Immature natural killer cell (primary cell): ENCODE data around the gene SCG3. TPM values are rescaled to one million over a fixed set of nuclear protein-coding genes. Genes with fewer than 3 reads are reported as not detected.

Experiments used
- DNase-seq, 3 donors: peaks; one replicate each; pipeline ENCODE4 v3.0.0; 2022; ENCODE audit warnings: mixed read lengths in 1 of 3
- H3K27ac Mint-ChIP-seq, 6 donors: one replicate each; pipeline ENCODE4 v1.8.0; 2020; ENCODE audit warnings: mixed read lengths in 6 of 6, mild to moderate bottlenecking in 5 of 6, inconsistent platforms in 4 of 6, moderate library complexity in 3 of 6
- H3K27me3 Mint-ChIP-seq, 3 donors: one replicate each; pipeline ENCODE4 v1.8.0; 2020 to 2021; ENCODE audit warnings: low read depth in 3 of 3, mild to moderate bottlenecking in 3 of 3, mixed read lengths in 3 of 3, moderate library complexity in 3 of 3, inconsistent platforms in 1 of 3
- H3K36me3 Mint-ChIP-seq, 3 donors: one replicate each; pipeline ENCODE4 v1.8.0; 2020; ENCODE audit warnings: mixed read lengths in 3 of 3, inconsistent platforms in 2 of 3, mild to moderate bottlenecking in 2 of 3
- H3K4me1 Mint-ChIP-seq, 2 donors: one replicate each; pipeline ENCODE4 v1.8.0; 2020; ENCODE audit warnings: inconsistent platforms in 2 of 2, mild to moderate bottlenecking in 2 of 2, mixed read lengths in 2 of 2, moderate library complexity in 1 of 2
- H3K4me3 Mint-ChIP-seq, 5 donors: one replicate each; pipeline ENCODE4 v1.8.0; 2020; ENCODE audit warnings: mild to moderate bottlenecking in 5 of 5, mixed read lengths in 5 of 5, inconsistent platforms in 3 of 5, moderate library complexity in 3 of 5
- H3K9me3 Mint-ChIP-seq, 6 donors: one replicate each; pipeline ENCODE4 v1.8.0; 2020; ENCODE audit warnings: mild to moderate bottlenecking in 6 of 6, mixed read lengths in 6 of 6, inconsistent platforms in 4 of 6, moderate library complexity in 3 of 6
- polyA plus RNA-seq, 3 donors: library from polyadenylated mRNA; unstranded; fragments of 300-500 nt; fragmentation: Illumina TruSeq; gene quantifications; one replicate each; pipeline ENCODE4 v1.2.3, GENCODE V29; 2021

SCG3 gene
- polyA plus RNA-seq, 3 donors from 2014 or later: not detected

- H3K4me3 Mint-ChIP-seq: no peak overlapping the region
- no peak for DNase-seq
- no peaks in the 10 kb centered on the region for H3K9me3 Mint-ChIP-seq
- H3K27ac Mint-ChIP-seq: no peak overlapping the region
- no peaks in the 10 kb centered on the region for H3K36me3 Mint-ChIP-seq
- H3K27me3 Mint-ChIP-seq: peaks cover 13 to 20% (median 16%) of the 10 kb centered on the region in 3 donors
- peaks cover 12 to 21% of the 10 kb centered on the region in 2 donors for H3K4me1 Mint-ChIP-seq
Observed at GRCh38 chr15:51749307-51749706, 68.0 kb downstream of the SCG3 start.

GRCh38 chr15:51750186-51750585 is 68.9 kb downstream of the SCG3 start:
- Mint-ChIP-seq H3K4me1 (peaks cover 12 to 21% of the 10 kb centered on the region in 2 donors), H3K9me3 (no peaks in the 10 kb centered on the region), H3K27ac (no peak overlapping the region), H3K4me3 (peak overlapping the region; percentile 36 to 85 (median 81)), H3K27me3 (peaks cover 13 to 20% (median 16%) of the 10 kb centered on the region in 3 donors), H3K36me3 (no peaks in the 10 kb centered on the region)
- no peak for DNase-seq

DNA sequence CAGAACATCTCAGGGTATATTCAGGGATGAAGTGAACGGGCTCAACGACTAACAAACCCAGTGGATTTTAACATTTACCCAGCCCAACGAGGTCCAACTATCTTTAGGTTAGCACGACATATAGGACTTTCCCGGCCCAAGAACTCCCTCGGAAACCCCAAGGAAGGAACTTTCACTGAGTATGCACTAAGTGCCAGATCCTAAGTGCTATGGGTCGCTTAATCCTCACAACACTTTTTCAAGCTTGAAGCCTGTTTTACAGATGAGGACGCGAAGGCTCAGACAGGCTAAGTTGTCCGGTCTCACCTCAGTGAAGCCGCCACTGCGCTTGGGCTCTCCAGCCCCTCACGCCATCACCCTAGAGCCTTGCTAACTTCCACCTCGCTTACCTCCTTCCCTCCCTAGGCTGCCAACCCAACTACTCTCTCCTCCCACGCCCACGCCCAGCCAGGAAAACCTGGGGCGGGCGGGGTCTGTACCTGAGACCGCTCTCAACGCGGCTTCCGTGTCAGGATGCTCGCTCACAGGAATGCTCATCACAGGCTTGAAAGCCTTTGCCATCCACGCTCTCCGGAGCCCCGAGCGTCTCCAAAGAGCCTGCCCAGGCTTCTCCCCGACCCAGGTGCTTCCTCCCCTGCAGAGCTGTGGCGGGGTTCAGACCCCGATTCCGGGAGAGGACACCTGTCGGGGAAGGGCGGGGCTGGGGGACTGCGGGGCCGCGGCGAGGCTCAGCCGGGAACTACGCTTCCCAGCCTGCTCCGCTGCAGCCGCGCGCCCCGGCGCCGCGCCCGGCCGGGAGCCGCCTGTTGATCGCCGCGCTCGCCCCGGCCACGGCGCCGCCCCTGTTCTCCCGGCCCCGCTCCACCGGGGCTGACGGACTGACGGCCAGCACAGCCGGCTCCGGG is 69.7 kb downstream of the SCG3 start, which contains the start of gene TMOD2:
Gene TMOD2 (plus strand): TSS at position 806 of the 905 bp plus-strand sequence. CDS start 14,845 bp downstream, outside the sequence.
- peaks cover 0 to 3% (median 0%) of the 10 kb centered on the region in 3 donors for H3K36me3 Mint-ChIP-seq
- peak in 1 of 3 donors; percentile 21 for DNase-seq
- H3K4me3 Mint-ChIP-seq: peak within 1 kb of the TSS; percentile 81 to 87 (median 84)
- peaks cover 9 to 19% (median 14%) of the 10 kb centered on the region in 3 donors for H3K27me3 Mint-ChIP-seq
- peaks cover 12 to 21% of the 10 kb centered on the region in 2 donors for H3K4me1 Mint-ChIP-seq
- no peaks in the 10 kb centered on the region for H3K9me3 Mint-ChIP-seq
- H3K27ac Mint-ChIP-seq: no peak within 1 kb of the TSS

DNA sequence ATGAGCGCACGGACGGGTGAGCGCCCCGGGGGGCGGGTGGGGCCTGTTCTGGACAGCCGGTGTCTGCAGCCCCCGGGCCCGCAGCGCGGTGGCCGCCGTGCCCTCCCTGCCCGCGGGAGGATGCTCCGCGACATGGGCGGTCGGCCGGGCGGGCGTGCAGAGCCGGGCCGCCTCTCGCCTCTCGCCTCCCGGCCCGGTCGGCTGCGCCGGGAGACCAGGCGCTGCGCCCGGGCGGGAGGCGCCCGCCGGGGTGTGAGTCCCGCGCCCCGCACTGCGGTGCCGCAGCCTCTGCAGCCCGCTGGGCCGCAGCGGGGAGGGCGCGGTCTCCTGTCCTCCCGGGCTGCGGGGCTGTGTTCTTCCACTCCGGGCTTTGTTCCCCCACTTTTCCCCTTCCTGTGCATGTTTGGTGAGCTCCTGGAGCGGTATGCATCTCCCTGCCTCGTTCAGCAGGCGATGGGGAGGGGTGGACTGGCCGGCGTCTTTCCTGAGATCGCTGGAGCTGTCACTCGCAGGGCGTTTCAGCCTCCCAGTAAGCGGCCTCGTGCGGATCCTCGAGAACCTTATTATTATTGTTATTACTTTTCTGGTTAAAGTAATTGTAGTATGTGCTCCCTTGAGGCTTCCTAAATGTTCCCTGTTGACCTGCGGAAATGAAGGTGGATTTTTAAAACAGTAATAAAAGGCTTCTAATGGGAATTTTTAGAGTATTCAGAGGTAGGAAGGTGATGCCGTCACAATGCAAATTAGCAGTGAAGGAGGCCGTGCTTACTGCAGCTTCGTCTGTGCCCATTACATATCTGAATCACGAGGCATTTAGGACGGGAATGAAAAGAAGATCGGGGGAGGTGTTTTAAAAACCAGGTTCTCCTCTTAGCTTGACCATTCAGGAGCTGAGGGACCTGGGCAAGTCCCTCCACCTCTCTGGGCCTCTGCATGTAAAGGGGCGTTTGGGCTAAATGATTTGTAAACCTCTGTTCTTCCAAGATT is 70.7 kb downstream of the SCG3 start:
- Mint-ChIP-seq H3K27ac (no peak overlapping the region), H3K36me3 (peaks cover 0 to 3% (median 0%) of the 10 kb centered on the region in 3 donors), H3K27me3 (peaks cover 5 to 19% (median 8%) of the 10 kb centered on the region in 3 donors), H3K4me3 (peak overlapping the region; percentile 77 to 87 (median 84)), H3K4me1 (peaks cover 12 to 21% of the 10 kb centered on the region in 2 donors), H3K9me3 (no peaks in the 10 kb centered on the region)
- no peak for DNase-seq

- H3K4me1 Mint-ChIP-seq: peaks cover 12 to 21% of the 10 kb centered on the region in 2 donors
- H3K27me3 Mint-ChIP-seq: peaks cover 5 to 19% (median 5%) of the 10 kb centered on the region in 3 donors
- peak overlapping the region; percentile 11 to 84 (median 77) for H3K4me3 Mint-ChIP-seq
- H3K27ac Mint-ChIP-seq: no peak overlapping the region
- no peak for DNase-seq
- peaks cover 0 to 3% (median 0%) of the 10 kb centered on the region in 3 donors for H3K36me3 Mint-ChIP-seq
- no peaks in the 10 kb centered on the region for H3K9me3 Mint-ChIP-seq
Observed at GRCh38 chr15:51752888-51753287, 71.6 kb downstream of the SCG3 start.

DNA sequence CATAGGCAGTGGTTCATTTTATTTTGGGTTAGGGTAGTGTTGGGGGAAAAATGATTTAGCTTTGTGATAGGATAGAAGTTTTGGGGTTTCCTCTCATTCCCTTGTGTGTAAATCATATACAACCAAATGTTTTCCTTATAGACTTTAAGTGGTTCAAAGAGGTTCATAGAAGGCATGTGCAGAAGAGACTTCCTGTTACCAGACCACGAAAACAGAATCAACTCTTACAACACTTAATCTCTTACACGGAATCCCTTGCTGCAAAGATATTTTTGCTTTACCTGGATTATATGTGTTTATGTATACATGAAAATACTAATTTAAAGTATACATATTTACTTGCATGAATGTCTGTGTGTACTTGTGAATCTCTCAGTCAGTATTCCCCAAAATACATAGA is 73.0 kb downstream of the SCG3 start:
- H3K27me3 Mint-ChIP-seq: peaks cover 5 to 21% (median 8%) of the 10 kb centered on the region in 3 donors
- H3K9me3 Mint-ChIP-seq: no peaks in the 10 kb centered on the region
- no peak for DNase-seq
- H3K36me3 Mint-ChIP-seq: peaks cover 0 to 3% (median 0%) of the 10 kb centered on the region in 3 donors
- H3K4me3 Mint-ChIP-seq: no peak overlapping the region
- H3K27ac Mint-ChIP-seq: no peak overlapping the region
- H3K4me1 Mint-ChIP-seq: peaks cover 12 to 21% of the 10 kb centered on the region in 2 donors

GRCh38 chr15:51755790-51756189 is 74.5 kb downstream of the SCG3 start:
- Mint-ChIP-seq H3K4me3 (no peak overlapping the region), H3K9me3 (no peaks in the 10 kb centered on the region), H3K4me1 (peaks cover 9 to 16% of the 10 kb centered on the region in 2 donors), H3K27me3 (peaks cover 5 to 19% (median 7%) of the 10 kb centered on the region in 3 donors), H3K27ac (no peak overlapping the region), H3K36me3 (peaks cover 0 to 3% (median 0%) of the 10 kb centered on the region in 3 donors)
- DNase-seq: no peak

DNA sequence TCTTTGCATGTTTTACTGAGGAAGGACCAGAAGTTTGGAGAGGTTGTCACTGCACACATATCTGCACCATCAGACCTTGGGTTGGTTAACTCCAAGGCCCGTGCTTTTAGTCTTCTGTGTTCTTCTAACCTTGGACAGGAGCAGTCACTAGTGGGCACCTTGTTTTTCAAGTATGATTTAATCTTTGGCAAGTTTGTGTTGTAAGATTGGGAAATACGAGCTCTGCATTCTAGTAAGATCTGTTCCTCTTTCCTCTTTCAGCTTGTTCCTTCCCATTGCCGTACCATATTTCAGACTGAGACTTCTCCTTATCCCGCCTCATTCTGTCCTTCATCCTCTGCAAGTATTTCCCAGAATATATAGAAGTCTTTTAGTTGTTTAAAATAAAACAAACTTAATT is 75.2 kb downstream of the SCG3 start:
- Mint-ChIP-seq H3K27me3 (peaks cover 5 to 15% (median 5%) of the 10 kb centered on the region in 3 donors), H3K27ac (no peak overlapping the region), H3K4me1 (peaks cover 6 to 12% of the 10 kb centered on the region in 2 donors), H3K36me3 (peaks cover 0 to 3% (median 0%) of the 10 kb centered on the region in 3 donors), H3K9me3 (no peaks in the 10 kb centered on the region), H3K4me3 (no peak overlapping the region)
- no peak for DNase-seq

- no peak for DNase-seq
- H3K27ac Mint-ChIP-seq: no peak overlapping the region
- H3K4me1 Mint-ChIP-seq: peaks cover 1 to 6% of the 10 kb centered on the region in 2 donors
- H3K9me3 Mint-ChIP-seq: no peaks in the 10 kb centered on the region
- peaks cover 5 to 11% (median 5%) of the 10 kb centered on the region in 3 donors for H3K27me3 Mint-ChIP-seq
- peaks cover 0 to 3% (median 0%) of the 10 kb centered on the region in 3 donors for H3K36me3 Mint-ChIP-seq
- H3K4me3 Mint-ChIP-seq: no peak overlapping the region
Observed at GRCh38 chr15:51757450-51757849, 76.1 kb downstream of the SCG3 start.

DNA sequence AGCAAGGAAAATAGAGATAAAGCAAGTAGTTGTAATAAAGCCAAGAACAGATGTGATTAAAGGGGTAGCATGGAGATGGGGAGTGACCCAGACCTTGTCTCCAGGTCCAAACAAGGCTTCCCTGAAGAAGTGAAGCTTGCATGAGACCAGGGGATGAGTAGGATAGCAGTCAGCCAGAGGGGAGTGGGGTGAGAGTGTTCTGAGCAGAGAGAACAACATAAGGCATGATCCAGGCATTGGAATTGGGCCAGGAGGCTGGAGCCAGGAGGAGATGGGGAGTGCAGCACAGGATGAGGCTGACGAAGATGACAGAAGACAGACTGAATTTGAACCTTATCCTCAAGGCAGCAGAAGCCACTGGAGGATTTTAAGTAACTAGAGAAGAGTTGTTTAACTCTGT is 77.3 kb downstream of the SCG3 start:
- H3K9me3 Mint-ChIP-seq: no peaks in the 10 kb centered on the region
- H3K27me3 Mint-ChIP-seq: peaks cover 3 to 7% (median 5%) of the 10 kb centered on the region in 3 donors
- H3K36me3 Mint-ChIP-seq: peaks cover 0 to 3% (median 0%) of the 10 kb centered on the region in 3 donors
- H3K4me1 Mint-ChIP-seq: no peaks in the 10 kb centered on the region
- H3K27ac Mint-ChIP-seq: no peak overlapping the region
- DNase-seq: no peak
- H3K4me3 Mint-ChIP-seq: no peak overlapping the region

- Mint-ChIP-seq H3K36me3 (peaks cover 0 to 3% (median 0%) of the 10 kb centered on the region in 3 donors), H3K27me3 (peaks cover 2 to 7% (median 3%) of the 10 kb centered on the region in 3 donors), H3K27ac (no peak overlapping the region), H3K4me1 (no peaks in the 10 kb centered on the region), H3K9me3 (no peaks in the 10 kb centered on the region), H3K4me3 (no peak overlapping the region)
- DNase-seq: no peak
Observed at GRCh38 chr15:51759557-51760070, 78.3 kb downstream of the SCG3 start.

GRCh38 chr15:51760805-51761204 is 79.5 kb downstream of the SCG3 start:
- H3K4me3 Mint-ChIP-seq: no peak overlapping the region
- no peak for DNase-seq
- no peaks in the 10 kb centered on the region for H3K4me1 Mint-ChIP-seq
- no peaks in the 10 kb centered on the region for H3K36me3 Mint-ChIP-seq
- H3K27ac Mint-ChIP-seq: no peak overlapping the region
- no peaks in the 10 kb centered on the region for H3K9me3 Mint-ChIP-seq
- peaks cover 2 to 3% (median 2%) of the 10 kb centered on the region in 3 donors for H3K27me3 Mint-ChIP-seq

DNA sequence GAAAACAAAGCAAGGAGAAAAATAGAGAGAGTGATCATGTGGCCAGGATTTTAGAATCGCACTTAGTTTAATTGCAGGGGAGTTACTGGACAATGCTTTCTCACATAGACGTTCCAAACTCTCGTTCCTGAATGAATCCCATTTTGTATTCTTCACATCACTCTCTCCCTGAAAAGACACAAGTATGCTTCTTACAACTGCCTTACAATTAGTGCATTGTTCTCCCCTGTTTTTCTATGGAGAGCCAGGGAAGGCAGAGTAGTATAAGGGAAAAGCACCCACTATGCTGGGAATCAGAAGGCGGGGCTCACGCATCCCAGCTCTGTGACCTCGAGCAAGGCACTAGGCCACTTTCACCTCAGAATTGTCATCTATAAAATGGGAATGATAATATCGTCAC is 84.4 kb downstream of the SCG3 start:
- H3K27me3 Mint-ChIP-seq: no peaks in the 10 kb centered on the region
- no peak overlapping the region for H3K27ac Mint-ChIP-seq
- DNase-seq: no peak
- no peaks in the 10 kb centered on the region for H3K9me3 Mint-ChIP-seq
- peaks cover 5 to 7% of the 10 kb centered on the region in 2 donors for H3K4me1 Mint-ChIP-seq
- H3K36me3 Mint-ChIP-seq: peaks cover 0 to 10% (median 5%) of the 10 kb centered on the region in 3 donors
- no peak overlapping the region for H3K4me3 Mint-ChIP-seq
